Liver (tissue), 9 donors: ENCODE results near the gene KRT76. TPM values are rescaled to one million over a fixed set of nuclear protein-coding genes. Genes with fewer than 3 reads are reported as not detected.

ENCODE experiments used
- DNase-seq: peaks from one replicate; pipeline ENCODE4 v3.0.0-alpha.2; 2017; ENCODE audit warnings: low spot score
- H3K27ac ChIP-seq, 2 donors: one replicate each; pipeline ENCODE4 v1.7.0; 2013; ENCODE audit warnings: inconsistent platforms in 2 of 2, low read length in 2 of 2, control low read depth in 1 of 2, low read depth in 1 of 2, mild to moderate bottlenecking in 1 of 2
- H3K27me3 ChIP-seq, 4 donors: one replicate each; pipeline versions ENCODE4 v1.6.1 to v1.7.0; 2013; ENCODE audit warnings: low read length in 3 of 4, inconsistent platforms in 1 of 4, mild to moderate bottlenecking in 1 of 4, moderate library complexity in 1 of 4; ENCODE audit not compliant: control insufficient read depth in 4 of 4, insufficient read depth in 4 of 4
- H3K36me3 ChIP-seq, 4 donors: one replicate each; pipeline versions ENCODE4 v1.6.1 to v1.7.0; 2013; ENCODE audit warnings: low read length in 3 of 4, mild to moderate bottlenecking in 3 of 4, low read depth in 1 of 4, moderate library complexity in 1 of 4; ENCODE audit not compliant: control insufficient read depth in 4 of 4, insufficient read depth in 3 of 4
- H3K4me1 ChIP-seq, 4 donors: one replicate each; pipeline versions ENCODE4 v1.6.1 to v1.7.0; 2013; ENCODE audit warnings: low read length in 3 of 4, mild to moderate bottlenecking in 3 of 4, moderate library complexity in 1 of 4; ENCODE audit not compliant: control insufficient read depth in 4 of 4, insufficient read depth in 4 of 4
- H3K4me3 ChIP-seq, 3 donors: one replicate each; pipeline versions ENCODE4 v1.6.1 to v1.7.0; 2013; ENCODE audit warnings: low read length in 3 of 3, control low read depth in 1 of 3, low read depth in 1 of 3, mild to moderate bottlenecking in 1 of 3
- H3K9ac ChIP-seq, 2 donors: one replicate each; pipeline ENCODE4 v1.7.0; 2013; ENCODE audit warnings: low read length in 2 of 2, mild to moderate bottlenecking in 2 of 2, moderate library complexity in 2 of 2, control low read depth in 1 of 2, low read depth in 1 of 2
- H3K9me3 ChIP-seq, 4 donors: one replicate each; pipeline versions ENCODE4 v1.6.1 to v1.7.0; 2013; ENCODE audit warnings: low read length in 3 of 4; ENCODE audit not compliant: control insufficient read depth in 4 of 4
- CTCF ChIP-seq: fragments of 150-350 bp; IDR thresholded peaks from 2 replicates; pipeline ENCODE4 v1.5.1; 2017; ENCODE audit warnings: improper control_type of control experiment, low read depth, low read length; ENCODE audit not compliant: missing input control
- FOXA1 ChIP-seq: IDR thresholded peaks from 2 replicates; pipeline ENCODE4 v1.6.1; 2016; ENCODE audit warnings: antibody characterized with exemption
- GABPA ChIP-seq, 2 donors: IDR thresholded peaks in 1 of 2; conservative IDR thresholded peaks in 1 of 2; 2 replicates each; pipeline ENCODE4 v1.6.1; 2016; ENCODE audit warnings: antibody characterized with exemption in 2 of 2, mild to moderate bottlenecking in 1 of 2, moderate library complexity in 1 of 2
- HNF4A ChIP-seq, 2 donors: conservative IDR thresholded peaks; 2 replicates each; pipeline ENCODE4 v1.6.1; 2016; ENCODE audit warnings: antibody characterized with exemption in 2 of 2, mild to moderate bottlenecking in 2 of 2
- HNF4G ChIP-seq: IDR thresholded peaks from 2 replicates; pipeline ENCODE4 v1.6.1; 2016; ENCODE audit warnings: antibody characterized with exemption
- JUND ChIP-seq, 2 donors: IDR thresholded peaks; 2 replicates each; pipeline ENCODE4 v1.6.1; 2016; ENCODE audit warnings: antibody characterized with exemption in 2 of 2
- NR2F2 ChIP-seq: IDR thresholded peaks from 2 replicates; pipeline ENCODE4 v1.6.1; 2016; ENCODE audit warnings: antibody characterized with exemption
- REST ChIP-seq: IDR thresholded peaks from 2 replicates; pipeline ENCODE4 v1.6.1; 2016; ENCODE audit warnings: antibody characterized with exemption, mild to moderate bottlenecking
- SP1 ChIP-seq: IDR thresholded peaks from 2 replicates; pipeline ENCODE4 v1.6.1; 2018; ENCODE audit warnings: antibody characterized with exemption, mild to moderate bottlenecking
- TAF1 ChIP-seq: conservative IDR thresholded peaks from 2 replicates; pipeline ENCODE4 v1.6.1; 2016; ENCODE audit warnings: antibody characterized with exemption, mild to moderate bottlenecking
- YY1 ChIP-seq: IDR thresholded peaks from 2 replicates; pipeline ENCODE4 v1.6.1; 2016; ENCODE audit warnings: antibody characterized with exemption, mild to moderate bottlenecking
- ZBTB33 ChIP-seq: IDR thresholded peaks from 2 replicates; pipeline ENCODE4 v1.6.1; 2016; ENCODE audit warnings: antibody characterized with exemption
- WGBS: extraction: QIAGEN DNeasy Blood & Tissue Kit; methylation state at CpG from one replicate; pipeline ENCODE4 v1.1.7; 2013; 5-methylcytosine and 5-hydroxymethylcytosine counted together
- polyA plus RNA-seq, 2 donors: library from polyadenylated mRNA; stranded (reverse) in 1 of 2; unstranded in 1 of 2; fragments of 200-250 nt in 1 of 2; fragments of >200 nt in 1 of 2; fragmentation: Nextera tagmentation in 1 of 2; extraction: Ambion mirVana in 1 of 2; gene quantifications; one replicate each; pipeline versions ENCODE4 v1.2.1 to v1.2.3, GENCODE V29; 2013 to 2015
- total RNA-seq, 2 donors: library from RNA; depleted of rRNA; stranded (reverse); fragments of >200 nt; gene quantifications; one replicate each; pipeline ENCODE4 v1.2.3, GENCODE V29; 2014
- donor health status: healthy.
- donor health status: healthy.
- donor health status: healthy.
- donor health status: healthy.
- donor health status: healthy.

The KRT76 gene
- total and polyA plus RNA-seq, 4 donors, result not detected

GRCh38 chr12:52823761-52824450 is 46.8 kb upstream of the KRT76 start (continued):
- TF ChIP-seq REST, result no peak
- TF ChIP-seq CTCF, result no peak
- no peak for TF ChIP-seq HNF4G

GRCh38 chr12:52822771-52823510 is 45.8 kb upstream of the KRT76 start:
- no peak for DNase-seq
- TF ChIP-seq HNF4A (conservative IDR thresholded peaks at IDR 0.05) (no peak), FOXA1 (no peak), GABPA (IDR thresholded peaks at IDR 0.05 in 1 of 2, conservative IDR thresholded peaks at IDR 0.05 in 1 of 2) (no peak), REST (no peak), ZBTB33 (no peak), NR2F2 (no peak), TAF1 (no peak), JUND (IDR thresholded peaks at IDR 0.05) (no peak), SP1 (no peak), YY1 (no peak)
- 75% methylated on average over 16 of the region's 16 CpGs for WGBS
- no peak overlapping the region for H3K9ac ChIP-seq
- H3K9me3 ChIP-seq, result no peaks in the 10 kb centered on the region
- no peak overlapping the region for H3K27ac ChIP-seq
- H3K27me3 ChIP-seq, result no peaks in the 10 kb centered on the region
- no peak overlapping the region for H3K4me3 ChIP-seq
- H3K4me1 ChIP-seq, result no peaks in the 10 kb centered on the region
- H3K36me3 ChIP-seq, result no peaks in the 10 kb centered on the region
